NCI-H2107 treated with DMSO at 0.1 percent for 48 hours (cell line): ENCODE measurements around the gene LDLRAD4.
"Not testable (repeated sequence)": the region's sequence is repeated elsewhere in the genome, so short reads cannot be mapped to it uniquely, and the experiment has no call there.

Experiments used
- DNase-seq: peaks from one replicate; lab custom pipeline; 2025; ENCODE audit not compliant: unreplicated experiment; lab: John Stamatoyannopoulos, UW

LDLRAD4 gene

DNA sequence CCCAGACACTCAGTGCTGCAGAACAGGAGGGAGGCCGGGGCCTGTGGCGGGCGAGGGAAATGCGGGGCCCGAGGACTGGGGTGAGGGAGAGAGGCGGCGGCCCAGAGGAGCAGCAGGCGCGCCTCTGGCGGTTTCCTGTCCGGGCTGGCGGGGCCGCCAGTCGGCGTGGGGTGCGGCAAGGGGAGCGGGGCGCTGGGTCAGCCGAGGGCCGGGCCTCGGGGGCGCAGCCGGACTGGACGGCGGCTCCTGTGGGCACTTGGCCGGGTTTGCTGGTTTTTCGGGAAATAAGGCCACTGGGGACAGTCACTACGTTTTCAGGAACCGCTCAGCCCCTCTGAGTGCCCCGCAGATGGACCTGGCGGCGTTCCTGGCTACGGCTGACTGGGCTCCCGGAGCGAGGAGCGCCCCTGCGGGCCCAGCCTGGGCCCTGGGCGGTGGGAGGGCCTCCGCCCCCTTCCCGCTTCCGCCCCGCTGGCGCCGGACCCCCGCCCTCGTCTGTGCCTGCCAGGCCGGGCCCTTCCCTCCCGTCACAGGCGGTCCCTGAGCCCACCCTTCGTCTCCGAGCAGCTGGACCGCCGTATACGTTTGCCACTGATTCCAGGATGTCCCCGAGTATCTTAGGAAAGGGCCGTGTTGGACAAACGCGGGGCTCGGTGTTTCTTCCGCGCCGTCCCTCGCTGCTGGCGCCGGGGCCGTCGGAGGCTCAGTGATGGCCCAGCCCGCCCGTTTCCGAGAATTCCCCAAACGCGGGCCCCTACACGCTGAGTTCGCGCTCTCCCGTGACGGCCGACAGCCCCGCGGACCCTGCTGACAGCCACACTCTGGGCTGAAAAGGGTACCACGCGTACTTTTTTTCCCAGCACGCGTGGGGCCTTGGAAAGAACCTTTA is 423.2 kb downstream of the LDLRAD4 start:
- DNase-seq: no peak

DNA sequence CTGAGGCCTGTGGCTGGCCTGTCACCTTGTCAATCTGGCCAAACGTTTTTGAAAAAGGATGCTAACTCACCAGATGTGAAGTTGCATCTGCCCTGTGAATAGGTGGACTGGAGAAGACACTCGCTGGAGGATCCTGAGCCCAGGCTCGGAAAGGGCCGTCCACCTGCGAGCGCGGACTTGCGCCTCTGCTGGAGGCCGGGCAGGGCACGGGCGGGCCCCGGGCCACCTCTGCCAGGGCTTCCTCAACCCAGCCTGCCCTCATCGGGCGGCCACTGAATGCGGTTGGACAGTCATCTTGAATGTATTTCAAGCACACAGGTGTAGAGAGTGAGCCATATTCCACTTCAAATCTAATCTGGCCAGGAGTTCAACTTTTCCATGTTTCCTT is 423.9 kb downstream of the LDLRAD4 start:
- no peak for DNase-seq

DNA sequence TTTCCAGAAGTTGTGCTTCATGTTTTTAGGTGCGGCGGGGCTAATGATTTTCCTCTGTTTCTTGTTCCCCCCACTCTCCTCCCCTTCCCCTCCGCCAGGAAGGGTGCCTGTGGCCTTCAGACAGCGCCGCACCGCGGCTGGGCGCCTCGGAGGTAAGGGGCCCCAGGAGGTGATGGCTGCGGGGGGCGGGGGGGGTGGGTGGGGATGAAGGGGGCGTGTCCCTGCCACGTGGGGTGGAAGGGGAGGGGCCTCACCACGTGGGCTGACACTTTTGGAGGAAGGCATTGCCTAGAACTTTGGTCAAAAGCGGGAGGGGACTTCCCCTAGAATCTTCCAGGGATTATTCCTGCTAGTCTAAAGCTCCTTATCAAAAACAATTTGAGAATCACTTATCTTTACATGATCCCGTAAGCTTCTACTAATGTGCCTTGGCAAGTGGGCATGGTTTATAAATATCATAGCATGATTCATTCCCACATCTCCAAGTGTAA is 424.7 kb downstream of the LDLRAD4 start:
- DNase-seq: no peak

DNA sequence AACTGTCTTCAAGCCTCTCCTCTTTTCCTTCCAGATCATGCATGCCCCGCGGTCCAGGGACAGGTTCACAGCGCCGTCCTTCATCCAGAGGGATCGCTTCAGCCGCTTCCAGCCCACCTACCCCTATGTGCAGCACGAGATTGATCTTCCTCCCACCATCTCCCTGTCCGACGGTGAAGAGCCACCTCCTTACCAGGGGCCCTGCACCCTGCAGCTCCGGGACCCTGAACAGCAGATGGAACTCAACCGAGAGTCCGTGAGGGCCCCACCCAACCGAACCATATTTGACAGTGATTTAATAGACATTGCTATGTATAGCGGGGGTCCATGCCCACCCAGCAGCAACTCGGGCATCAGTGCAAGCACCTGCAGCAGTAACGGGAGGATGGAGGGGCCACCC is 426.5 kb downstream of the LDLRAD4 start:
- no peak for DNase-seq

DNA sequence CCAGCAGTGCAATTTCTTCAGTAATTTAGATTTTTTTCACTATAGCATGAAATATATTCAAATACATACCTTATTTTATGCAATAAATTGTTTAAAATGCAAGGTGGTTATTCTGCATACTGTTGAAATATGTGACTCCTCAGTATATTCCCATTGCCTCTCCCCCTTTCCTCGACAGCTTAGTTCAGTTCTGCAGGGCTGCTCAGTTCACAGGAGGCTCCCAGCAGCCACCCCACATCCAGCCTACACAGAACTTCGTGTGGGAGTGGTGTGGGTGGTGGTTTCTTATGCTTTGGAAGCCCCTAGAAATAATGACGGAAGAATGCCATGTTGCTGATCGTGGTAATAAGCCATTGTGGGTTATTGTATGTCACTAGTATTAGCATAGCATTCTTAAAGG is 428.1 kb downstream of the LDLRAD4 start:
- no peak for DNase-seq

DNA sequence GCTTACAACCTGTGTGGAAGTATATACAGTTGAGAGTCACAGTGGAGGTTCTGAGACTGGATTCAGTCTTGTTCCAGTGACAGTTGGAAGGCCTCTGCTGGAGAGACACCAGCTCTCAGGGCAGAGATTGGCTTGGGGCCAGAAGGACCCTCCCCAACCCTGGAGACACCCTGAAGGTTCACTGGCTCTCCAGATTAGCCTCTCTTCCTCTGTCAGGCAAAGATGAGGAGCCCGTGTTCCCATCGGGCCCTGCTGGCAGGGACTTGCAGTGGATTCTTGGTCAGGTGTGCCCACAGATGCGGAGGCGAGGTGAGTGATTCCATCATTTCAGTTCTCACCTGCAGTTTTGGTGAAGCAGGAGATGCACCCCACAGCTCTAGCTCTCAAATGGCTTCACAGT is 429.2 kb downstream of the LDLRAD4 start:
- DNase-seq: no peak

DNA sequence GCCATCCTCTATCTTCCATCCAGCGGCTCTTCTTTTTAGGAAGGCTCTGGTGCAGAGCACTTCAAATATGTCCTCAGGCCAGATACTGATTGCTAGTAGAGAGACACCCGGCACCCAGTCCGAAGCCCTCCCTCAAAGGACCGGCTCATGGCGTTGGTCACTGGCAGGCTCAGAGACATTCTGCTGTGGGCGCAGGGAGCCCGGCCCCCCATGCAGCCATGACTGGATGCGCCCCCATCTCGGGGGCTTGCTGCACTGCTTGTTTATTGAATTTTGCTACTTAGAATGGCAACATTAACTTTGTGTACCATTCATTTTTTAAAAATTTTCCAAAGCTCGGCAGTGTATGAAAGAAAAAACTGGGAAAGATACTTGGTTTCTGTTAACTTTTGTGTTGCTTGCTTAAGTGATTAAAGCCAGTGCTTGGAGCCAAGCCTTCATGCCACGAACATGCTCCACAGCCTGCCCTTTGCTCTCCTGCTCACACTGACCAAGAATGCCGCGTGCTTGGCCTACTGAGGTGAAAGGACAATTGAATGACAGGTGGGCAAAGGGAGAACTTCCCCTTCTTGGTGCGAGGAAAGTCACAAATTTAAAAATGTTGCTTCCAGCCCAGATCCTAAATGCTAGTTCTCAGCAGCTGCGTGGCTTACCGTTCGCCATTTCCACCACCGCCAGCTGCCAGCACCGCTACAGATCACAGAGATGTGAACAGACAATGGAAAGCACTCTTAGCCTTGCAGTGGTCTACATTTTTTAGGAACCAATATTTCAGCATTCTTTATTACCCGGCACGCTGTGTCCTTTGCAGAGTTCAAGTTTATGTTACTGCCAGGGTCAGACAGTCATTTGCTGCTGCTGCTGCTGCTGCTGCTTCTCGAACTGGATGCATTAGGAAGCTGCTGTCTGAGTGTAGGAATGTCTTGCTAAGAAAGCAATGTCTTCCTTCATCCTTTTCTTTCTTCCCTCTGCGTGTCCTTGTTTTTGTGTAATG is 431.1 kb downstream of the LDLRAD4 start:
- DNase-seq: no peak

DNA sequence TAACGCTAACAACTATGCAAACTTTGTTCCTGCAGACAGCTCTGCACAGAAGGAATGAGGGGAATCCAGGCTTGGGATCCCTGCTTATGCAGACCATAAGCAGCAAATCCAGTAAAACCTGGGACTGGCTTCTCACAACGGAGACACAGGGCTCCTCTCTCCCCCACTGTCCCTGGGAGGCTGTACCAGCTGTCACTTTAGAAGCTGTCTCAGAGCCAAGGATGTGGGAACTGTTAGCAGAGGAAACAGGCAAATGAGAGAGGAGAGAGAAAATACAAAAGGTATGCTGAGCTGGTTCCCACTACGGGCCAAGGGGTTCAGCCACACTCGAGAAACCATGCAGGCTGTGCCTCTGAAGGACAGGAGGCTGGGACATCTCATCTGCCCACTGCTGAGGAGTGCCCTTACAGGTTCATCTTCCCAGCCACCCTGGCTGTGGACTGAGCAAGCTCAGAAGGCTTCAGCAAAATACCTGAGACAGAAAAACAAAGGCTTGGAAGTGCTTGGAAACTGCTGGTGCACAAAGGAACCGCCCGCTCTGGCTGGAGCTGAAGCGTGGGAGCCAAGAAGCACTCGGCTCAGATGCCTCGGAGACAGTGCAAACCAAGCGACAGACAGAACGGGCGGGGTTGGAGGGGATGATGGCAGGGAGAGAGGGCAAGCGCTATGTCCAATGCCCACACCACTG is 435.3 kb downstream of the LDLRAD4 start:
- DNase-seq: no peak

DNA sequence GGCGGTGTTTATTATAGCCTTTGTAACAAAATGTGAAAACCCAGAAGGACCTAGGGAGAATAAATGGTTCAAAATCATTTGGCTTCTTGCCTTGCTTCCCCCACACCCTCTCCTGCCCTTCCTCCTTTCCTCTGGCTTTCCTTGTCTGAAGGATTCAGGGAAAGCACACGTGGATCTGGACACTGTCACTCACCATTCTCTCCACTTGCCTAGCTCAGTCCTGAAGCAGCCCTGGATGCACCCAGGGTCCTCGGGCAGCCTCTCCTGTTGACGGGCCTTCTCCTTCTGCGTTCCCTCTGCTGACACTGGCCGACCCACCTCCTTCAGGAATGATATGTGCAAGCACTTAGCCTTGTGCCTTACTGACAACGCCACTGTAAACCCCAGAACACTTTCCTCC is 439.4 kb downstream of the LDLRAD4 start:
- DNase-seq: no peak

DNA sequence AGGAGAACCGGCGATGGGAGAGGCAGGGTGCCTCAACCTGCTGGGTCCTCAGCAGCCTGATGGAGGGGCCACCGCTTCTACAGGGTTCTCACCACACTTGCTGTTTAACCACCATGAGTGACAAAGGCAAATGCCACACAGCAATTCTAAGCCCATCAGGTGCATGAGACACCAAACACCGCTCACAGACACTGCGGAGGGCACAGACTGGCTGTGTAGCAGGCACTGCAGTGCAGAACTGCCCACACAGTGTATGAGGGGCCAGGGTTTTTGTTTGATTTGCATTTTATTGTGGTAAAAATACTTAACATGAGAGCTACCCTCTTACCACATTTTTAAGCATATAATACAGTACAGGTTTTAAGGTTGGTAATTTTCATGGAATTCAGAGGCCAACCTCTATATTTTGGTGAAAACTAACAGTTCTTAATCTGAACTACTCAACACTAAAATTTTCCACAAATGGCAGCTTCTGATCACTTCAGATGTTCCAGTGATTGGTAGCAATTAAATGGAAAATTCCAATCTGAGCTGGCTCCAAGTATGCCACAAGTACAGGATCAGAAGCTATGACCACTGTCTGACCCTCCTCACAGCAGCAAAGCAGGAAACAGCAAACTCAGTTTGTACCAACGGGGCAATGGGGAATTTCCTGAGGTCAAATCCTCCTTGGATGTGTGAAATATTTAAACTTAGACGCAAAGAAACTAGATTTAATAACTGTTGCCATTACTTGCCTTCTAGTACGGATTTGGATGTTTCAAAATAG is 440.1 kb downstream of the LDLRAD4 start:
- DNase-seq: no peak

DNA sequence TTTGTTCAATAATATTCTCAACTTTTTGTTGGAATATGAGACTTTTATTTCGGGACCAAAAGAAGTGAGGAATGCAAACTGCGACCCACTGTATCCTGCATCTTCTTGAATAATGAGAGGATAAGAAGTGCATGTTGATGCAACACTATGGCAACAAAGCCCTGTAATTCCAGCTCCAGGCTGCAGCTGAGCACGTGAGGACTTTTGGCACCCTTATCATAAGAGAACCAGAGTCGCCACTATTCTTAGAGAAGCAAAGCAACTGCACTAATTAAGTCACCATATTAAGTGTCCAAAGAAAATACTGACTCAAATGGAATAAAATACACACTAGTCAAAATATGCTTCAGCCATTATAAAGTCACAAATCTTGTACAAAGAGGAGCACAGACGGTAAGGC is 441.9 kb downstream of the LDLRAD4 start:
- no peak for DNase-seq

DNA sequence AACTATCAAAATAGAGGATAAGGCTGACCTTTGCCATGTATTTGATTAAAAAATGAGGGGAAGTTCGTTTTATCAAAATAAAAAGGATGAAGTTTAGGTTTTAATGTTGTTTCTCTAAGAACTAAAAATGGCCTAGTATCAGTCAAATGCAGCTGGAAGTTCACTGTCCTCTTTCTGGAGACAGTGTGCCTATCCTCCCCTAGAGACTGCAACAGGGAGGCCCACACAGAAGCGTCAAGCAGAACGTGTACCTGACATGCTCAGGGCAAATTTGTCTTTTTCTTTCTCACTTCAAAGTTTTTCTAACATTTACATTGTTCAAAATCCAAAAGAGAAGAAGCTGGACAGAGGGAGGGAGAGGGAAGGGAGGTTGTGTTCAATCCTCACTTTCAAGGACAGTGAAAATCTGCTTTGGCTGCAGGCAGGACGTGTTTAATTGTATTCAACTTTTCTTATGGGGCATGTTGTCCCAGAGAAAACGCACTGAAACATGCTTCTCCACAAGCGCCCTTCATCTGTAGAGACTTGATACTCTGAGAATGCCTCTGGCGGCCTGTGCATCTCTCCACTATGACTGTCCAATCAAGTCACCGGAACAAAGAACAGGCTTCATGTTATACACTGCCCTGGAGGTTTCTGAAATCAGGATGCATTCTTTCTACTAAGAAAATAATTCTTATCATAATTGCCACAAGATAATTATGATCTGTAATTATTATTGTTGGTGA is 442.7 kb downstream of the LDLRAD4 start:
- DNase-seq: no peak

DNA sequence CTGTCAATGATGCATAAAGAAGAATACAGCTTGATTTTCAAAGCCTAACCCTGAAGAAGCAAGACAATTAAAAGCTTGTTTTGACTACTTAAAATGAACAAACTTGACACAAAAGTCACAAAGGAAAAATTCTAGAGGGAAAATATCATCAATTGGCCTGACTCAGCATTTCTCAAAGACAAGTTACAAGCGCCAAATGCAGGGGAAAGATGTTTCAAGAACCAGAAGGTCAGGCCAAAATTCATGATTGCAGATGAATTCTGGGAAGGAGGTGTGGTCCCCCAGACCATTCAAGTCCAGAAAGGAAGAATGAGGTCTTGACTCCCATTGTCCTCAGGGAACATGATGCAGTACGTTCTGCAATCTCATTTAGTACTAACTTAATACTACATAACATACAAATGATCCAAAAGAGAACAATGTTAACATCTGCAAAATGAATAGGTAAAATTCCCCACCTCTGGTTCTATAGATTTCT is 443.3 kb downstream of the LDLRAD4 start:
- no peak for DNase-seq

DNA sequence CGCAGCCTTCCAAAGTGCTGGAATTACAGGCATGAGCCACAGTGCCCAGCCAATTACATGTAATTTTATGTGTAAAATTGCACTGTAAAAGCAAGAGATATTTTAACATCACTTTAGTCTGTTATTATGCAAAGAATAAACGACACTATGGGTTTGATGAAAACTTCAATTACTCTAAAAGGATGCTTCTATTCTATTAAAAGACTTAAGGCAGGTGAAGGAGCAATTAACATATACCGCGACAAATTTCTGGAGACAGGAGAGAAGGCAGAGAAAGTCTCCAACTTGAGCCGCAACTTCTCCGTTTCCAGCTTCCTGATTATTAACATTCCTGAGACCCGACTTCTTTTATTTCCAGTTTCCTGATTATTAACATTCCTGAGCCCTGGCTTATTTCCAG is 454.1 kb downstream of the LDLRAD4 start:
- DNase-seq: no peak

DNA sequence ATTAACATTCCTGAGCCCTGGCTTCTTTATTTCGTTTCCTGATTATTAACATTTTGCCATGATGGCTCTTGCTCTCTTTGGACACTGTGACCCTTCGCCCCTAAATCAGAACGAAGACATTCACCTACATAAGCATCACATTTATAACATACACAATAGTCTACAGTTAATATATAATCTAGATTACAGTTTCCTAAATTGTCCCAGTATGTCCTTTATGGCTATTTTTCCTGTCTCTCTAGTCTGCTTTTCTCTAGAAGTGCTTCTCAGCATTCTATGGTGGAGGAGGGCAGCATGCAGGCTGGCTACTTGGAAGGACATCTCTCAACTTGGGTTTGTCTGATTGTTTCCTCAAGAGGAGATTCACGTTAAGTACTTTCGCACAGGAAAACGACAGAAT is 457.9 kb downstream of the LDLRAD4 start:
- no peak for DNase-seq

DNA sequence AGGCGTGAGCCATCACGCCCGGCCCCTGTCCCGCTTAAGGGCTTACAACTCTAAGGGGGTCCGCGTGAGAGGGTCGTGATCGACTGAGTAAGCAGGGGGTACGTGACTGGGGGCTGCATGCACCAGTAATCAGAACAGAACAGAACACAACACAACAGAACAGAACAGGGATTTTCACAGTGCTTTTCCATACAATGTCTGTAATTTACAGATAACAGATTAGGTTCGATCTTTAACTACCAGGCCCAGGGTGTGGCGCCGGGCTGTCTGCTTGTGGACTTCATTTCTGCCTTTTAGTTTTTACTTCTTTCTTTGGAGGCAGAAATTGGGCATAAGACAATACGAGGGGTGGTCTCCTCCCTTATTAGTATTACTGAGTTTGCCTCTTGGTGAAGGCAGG is 458.8 kb downstream of the LDLRAD4 start:
- not testable (repeated sequence) for DNase-seq

DNA sequence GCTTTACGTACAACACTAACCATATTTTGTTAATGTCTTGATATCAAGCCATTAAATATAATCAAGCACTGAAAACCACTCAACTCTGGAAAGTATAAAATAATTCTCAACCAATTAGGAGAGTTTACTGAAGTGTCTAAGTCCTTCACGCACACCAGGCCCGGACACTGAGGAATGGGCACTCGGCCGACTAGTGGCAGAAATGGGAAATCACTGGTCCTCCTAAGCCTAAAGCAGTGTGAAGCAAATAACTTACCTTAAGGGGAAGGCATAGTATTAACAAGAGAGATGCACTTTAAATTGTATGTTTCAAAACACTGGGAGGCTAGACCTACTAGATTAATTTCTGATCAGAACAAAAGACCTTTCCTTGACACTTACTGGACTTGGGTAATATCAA is 462.1 kb downstream of the LDLRAD4 start:
- no peak for DNase-seq

DNA sequence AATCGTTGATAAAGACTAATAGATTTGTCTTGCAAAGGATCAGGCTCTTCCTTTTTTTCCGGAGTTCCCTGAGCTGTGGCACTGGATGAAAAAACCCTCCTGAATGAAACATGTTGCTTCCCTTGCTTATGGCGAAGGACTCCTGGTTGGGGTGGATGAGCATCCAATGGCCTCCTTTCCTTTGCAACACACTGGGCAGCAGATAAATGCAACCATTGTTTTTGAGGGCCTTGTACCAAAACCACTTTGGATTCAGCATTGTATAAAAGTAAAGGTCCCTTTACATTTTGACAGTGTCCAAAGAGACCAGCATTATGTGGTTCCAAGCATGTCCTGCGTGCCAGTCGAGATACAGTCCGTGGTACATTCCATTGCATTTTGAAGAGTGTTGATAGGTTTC is 463.1 kb downstream of the LDLRAD4 start:
- DNase-seq: no peak

DNA sequence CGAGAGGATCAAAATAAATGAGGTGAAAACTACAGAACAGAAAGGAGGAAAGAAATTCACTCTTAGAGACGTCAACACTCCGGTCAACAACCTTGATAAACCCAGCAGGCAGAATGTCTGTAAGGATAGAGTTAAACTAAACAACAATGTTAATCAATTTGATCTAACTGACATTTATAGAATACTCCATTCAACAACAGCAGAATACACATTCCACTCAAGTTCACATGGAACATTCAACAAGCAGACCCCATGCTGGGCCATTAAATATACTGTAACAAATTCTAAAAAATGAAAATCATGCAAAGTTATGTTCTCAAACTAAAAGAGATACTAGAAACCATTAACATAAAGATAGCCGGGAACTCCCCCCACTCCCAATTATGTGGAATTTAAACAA is 466.0 kb downstream of the LDLRAD4 start:
- no peak for DNase-seq
